Type B pancreatic cell (in vitro differentiated cells): ENCODE measurements around the gene SPATC1L. TPM values are rescaled to one million over a fixed set of nuclear protein-coding genes. Genes with fewer than 3 reads are reported as not detected.

Source experiments
- DNase-seq: peaks from one replicate; pipeline ENCODE4 v3.0.0; 2021; ENCODE audit warnings: mixed read lengths; ENCODE audit not compliant: unreplicated experiment; ENCODE audit errors: extremely low spot score
- H3K27ac Mint-ChIP-seq: 2 replicates; pipeline ENCODE4 v1.8.0; 2021; ENCODE audit warnings: mild to moderate bottlenecking, mixed read lengths
- H3K27me3 Mint-ChIP-seq: 2 replicates; pipeline ENCODE4 v1.8.0; 2021; ENCODE audit warnings: mixed read lengths
- H3K36me3 Mint-ChIP-seq: 2 replicates; pipeline ENCODE4 v1.8.0; 2021; ENCODE audit warnings: mixed read lengths
- H3K4me1 Mint-ChIP-seq: one replicate; pipeline ENCODE4 v1.8.0; 2021; ENCODE audit warnings: mixed read lengths; ENCODE audit not compliant: unreplicated experiment
- H3K4me3 Mint-ChIP-seq: 2 replicates; pipeline ENCODE4 v1.8.0; 2021; ENCODE audit warnings: mild to moderate bottlenecking, mixed read lengths
- H3K9me3 Mint-ChIP-seq: 2 replicates; pipeline ENCODE4 v1.8.0; 2021; ENCODE audit warnings: mixed read lengths
- CTCF ChIP-seq: fragments of 200-600 bp; sonication (generic); conservative IDR thresholded peaks from 2 replicates; pipeline ENCODE4 v1.5.0; 2021; ENCODE audit warnings: antibody characterized with exemption, mild to moderate bottlenecking
- total RNA-seq: library from RNA; stranded (reverse); gene quantifications from 2 replicates; pipeline ENCODE4 v1.2.1, GENCODE V29; 2021; ENCODE audit warnings: low replicate concordance

Gene SPATC1L
- total RNA-seq, 1 donor from 2014 or later = 24.7 TPM

- TF ChIP-seq CTCF = no peak
- peaks cover 6% of the 10 kb centered on the region for H3K4me1 Mint-ChIP-seq
- no peak overlapping the region for H3K27ac Mint-ChIP-seq
- H3K27me3 Mint-ChIP-seq = no peaks in the 10 kb centered on the region
- H3K4me3 Mint-ChIP-seq = no peak overlapping the region
- peaks cover 13% of the 10 kb centered on the region for H3K36me3 Mint-ChIP-seq
- DNase-seq = peak; percentile 50
- no peaks in the 10 kb centered on the region for H3K9me3 Mint-ChIP-seq
Observed at GRCh38 chr21:46193829-46194373, 9.6 kb upstream of the SPATC1L start.

- Mint-ChIP-seq H3K36me3 (peaks cover 5% of the 10 kb centered on the region), H3K9me3 (no peaks in the 10 kb centered on the region), H3K27me3 (no peaks in the 10 kb centered on the region), H3K4me1 (peaks cover 17% of the 10 kb centered on the region), H3K27ac (no peak overlapping the region), H3K4me3 (no peak overlapping the region)
- peak; percentile 59 for DNase-seq
- no peak for TF ChIP-seq CTCF
Observed at GRCh38 chr21:46191686-46192575, 7.7 kb upstream of the SPATC1L start.

- TF ChIP-seq CTCF = no peak
- H3K36me3 Mint-ChIP-seq = peaks cover 5% of the 10 kb centered on the region
- no peak for DNase-seq
Observed at GRCh38 chr21:46191257-46191685, 7.0 kb upstream of the SPATC1L start.

GRCh38 chr21:46190491-46191131 lies 6.4 kb upstream of the SPATC1L start:
- Mint-ChIP-seq H3K36me3 (peaks cover 5% of the 10 kb centered on the region), H3K4me1 (peaks cover 17% of the 10 kb centered on the region), H3K27me3 (no peaks in the 10 kb centered on the region), H3K9me3 (no peaks in the 10 kb centered on the region), H3K4me3 (no peak overlapping the region), H3K27ac (no peak overlapping the region)
- DNase-seq = no peak
- TF ChIP-seq CTCF = no peak

More at GRCh38 chr21:46191257-46191685, 7.0 kb upstream of the SPATC1L start:
- Mint-ChIP-seq H3K27ac (no peak overlapping the region), H3K4me1 (peaks cover 17% of the 10 kb centered on the region), H3K9me3 (no peaks in the 10 kb centered on the region), H3K4me3 (no peak overlapping the region), H3K27me3 (no peaks in the 10 kb centered on the region)

DNA sequence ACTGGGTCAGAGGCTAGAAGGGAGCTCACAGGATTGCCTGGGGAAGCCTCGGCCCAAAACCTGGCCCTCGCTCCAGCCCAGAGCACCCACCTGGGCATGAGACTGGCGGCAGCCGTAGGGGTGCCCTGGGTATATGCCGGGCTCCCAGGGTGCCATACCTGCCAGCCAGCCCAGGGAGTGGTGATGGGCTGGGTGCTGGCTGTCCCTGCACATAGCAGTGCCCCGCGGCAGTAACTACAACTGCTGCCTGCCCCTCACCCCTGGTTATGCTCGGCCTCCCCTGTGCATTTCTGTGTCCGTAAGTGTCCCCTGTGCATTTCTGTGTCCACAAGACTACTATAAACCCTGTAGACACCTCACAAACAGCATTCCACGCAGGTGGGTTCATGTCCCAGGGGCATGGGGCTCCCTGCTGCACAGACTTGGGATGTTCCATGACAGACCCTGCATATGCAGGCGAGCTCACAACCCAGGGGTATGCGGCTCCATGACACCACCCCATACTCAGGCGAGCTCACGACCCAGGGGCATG lies 5.8 kb upstream of the SPATC1L start:
- H3K4me3 Mint-ChIP-seq = no peak overlapping the region
- H3K36me3 Mint-ChIP-seq = peaks cover 5% of the 10 kb centered on the region
- no peaks in the 10 kb centered on the region for H3K27me3 Mint-ChIP-seq
- DNase-seq = no peak
- no peak overlapping the region for H3K27ac Mint-ChIP-seq
- no peak for TF ChIP-seq CTCF
- H3K4me1 Mint-ChIP-seq = peaks cover 21% of the 10 kb centered on the region
- no peaks in the 10 kb centered on the region for H3K9me3 Mint-ChIP-seq
